ENCODE results near the gene CTNNA2.

Gene CTNNA2

GRCh38 chr2:80246534-80246933 lies 733.7 kb downstream of the CTNNA2 start:
- no peak for DNase-seq

- DNase-seq: no peak
Measured at GRCh38 chr2:80247339-80247738, 734.5 kb downstream of the CTNNA2 start.

DNA sequence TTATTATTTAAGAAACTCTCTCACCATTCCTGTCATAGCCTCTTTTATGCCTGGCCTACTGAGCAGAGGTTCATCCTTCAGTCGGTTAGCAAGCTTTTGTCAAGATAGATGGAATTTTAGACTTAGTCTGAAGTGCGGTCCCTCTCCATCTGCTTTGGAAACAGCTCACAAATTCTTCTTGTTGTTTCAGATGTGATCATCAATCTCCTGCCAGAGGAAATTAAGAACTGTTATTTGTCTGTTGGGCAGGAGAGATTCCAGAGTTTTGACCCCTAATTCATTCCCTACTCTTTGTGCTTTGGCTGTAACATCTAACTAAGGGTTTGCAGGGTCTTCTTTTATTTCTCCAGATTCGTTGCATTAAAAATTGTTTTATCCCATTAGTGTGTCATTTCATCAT lies 735.3 kb downstream of the CTNNA2 start:
- no peak for DNase-seq

- no peak for DNase-seq
Measured at GRCh38 chr2:80252294-80252986, 739.6 kb downstream of the CTNNA2 start.

DNA sequence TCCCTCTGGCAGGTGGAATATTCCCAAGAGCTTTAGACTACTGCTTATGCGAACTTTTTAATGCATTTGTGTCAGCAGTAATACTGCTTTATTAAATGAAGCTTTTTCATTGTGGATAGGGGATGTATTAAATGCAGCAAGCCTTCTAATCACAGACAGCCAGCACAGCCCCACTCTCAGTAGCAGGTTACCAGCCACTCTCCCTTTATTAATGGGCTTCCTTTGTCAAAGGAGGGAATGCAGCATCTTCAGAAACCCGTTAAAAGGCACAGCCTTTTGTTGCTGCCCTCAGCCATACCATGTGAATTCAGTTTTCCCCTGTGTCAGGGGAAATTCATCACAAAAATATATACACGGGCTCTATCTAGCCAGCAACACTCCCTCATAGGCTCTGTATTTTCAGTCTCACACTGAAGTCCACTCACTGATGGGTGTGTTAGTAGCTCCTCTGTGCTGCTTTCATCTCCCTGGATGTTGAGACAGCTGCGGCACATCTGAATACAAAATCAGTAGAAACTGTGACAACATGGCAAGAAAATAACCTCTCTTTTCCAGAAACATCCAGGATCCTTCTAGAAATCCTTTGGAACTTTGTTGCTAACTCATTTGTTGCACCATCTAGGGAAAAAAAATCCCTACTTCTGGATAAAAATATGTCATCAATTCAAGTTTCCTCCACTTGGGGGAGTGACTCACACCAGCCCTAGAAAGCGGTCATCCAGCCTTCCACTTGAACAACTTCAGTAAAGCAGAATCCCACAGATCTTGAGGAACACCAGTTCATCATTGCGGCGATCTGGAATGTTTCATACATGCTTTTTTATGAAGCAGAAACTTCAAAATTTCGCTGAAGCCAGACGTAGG lies 743.3 kb downstream of the CTNNA2 start:
- DNase-seq: no peak

DNA sequence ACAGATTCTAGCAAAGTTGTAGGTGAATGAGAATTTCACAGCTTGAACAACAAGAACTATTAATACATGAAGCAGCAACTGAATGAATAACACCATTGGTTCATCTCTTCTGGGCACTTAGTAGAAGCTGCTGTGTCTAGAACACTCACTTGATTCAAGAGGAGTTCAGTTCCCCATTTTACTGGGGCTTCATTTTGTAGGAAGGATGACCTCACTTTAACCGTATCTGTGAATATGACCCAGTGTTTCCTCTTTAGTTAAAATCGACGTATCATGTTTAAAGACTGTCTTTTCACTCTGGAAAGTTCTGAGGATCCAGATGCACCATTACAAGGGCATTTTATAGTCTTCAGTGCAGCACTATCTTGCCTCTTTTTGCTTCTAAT lies 743.9 kb downstream of the CTNNA2 start:
- no peak for DNase-seq

- DNase-seq: no peak
Measured at GRCh38 chr2:80257450-80257849, 744.6 kb downstream of the CTNNA2 start.

- no peak for DNase-seq
Measured at GRCh38 chr2:80258341-80258740, 745.5 kb downstream of the CTNNA2 start.

GRCh38 chr2:80258793-80259192 lies 745.9 kb downstream of the CTNNA2 start:
- no peak for DNase-seq

DNA sequence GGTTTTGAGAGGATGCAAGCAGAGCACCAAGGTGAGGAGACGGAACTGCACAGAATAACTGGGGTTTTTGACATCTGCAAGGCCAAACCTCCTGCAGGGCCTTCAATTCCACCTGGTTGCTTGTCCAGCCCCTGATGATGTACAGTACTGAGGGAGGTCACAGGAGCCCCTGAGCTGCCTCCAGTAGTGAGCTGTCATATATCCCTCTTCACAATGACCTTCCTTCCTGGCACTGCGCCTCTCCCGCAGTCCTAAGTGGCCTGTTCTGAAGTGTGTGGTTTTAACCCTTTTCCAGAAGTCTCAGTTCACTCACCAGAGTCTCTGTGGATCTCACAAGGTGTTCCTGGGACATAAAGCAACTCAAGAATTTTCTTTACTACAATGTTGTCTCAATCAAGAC lies 746.4 kb downstream of the CTNNA2 start:
- DNase-seq: no peak

- no peak for DNase-seq
Measured at GRCh38 chr2:80266231-80266630, 753.4 kb downstream of the CTNNA2 start.

DNA sequence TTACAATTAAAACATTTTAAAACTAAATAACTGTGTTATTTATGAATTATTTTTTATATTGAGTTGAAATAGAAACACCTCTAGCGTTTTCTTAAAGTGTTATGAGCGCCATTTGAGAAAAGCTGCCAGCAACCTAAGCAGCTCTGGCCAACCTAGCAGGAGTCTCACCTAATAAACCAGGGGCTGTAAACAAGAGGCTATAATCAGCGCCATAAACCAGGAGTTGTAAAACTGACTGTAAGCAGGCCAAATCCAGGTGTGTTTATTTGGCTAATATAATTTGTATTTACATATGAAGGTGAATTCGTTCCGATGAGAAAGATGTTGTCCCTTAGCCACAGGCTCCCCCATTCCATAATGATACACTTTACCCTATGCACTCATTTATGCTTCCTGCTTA lies 757.0 kb downstream of the CTNNA2 start:
- no peak for DNase-seq

- DNase-seq: no peak
Measured at GRCh38 chr2:80280598-80280997, 767.7 kb downstream of the CTNNA2 start.

GRCh38 chr2:80281049-80281448 lies 768.2 kb downstream of the CTNNA2 start:
- DNase-seq: no peak

GRCh38 chr2:80288576-80288975 lies 775.7 kb downstream of the CTNNA2 start:
- no peak for DNase-seq

GRCh38 chr2:80291656-80292055 lies 778.8 kb downstream of the CTNNA2 start:
- no peak for DNase-seq

GRCh38 chr2:80292474-80292873 lies 779.6 kb downstream of the CTNNA2 start:
- DNase-seq: no peak

GRCh38 chr2:80293039-80293438 lies 780.2 kb downstream of the CTNNA2 start:
- DNase-seq: no peak

- no peak for DNase-seq
Measured at GRCh38 chr2:80298954-80299353, 786.1 kb downstream of the CTNNA2 start.

GRCh38 chr2:80299661-80300060 lies 786.8 kb downstream of the CTNNA2 start:
- no peak for DNase-seq

DNA sequence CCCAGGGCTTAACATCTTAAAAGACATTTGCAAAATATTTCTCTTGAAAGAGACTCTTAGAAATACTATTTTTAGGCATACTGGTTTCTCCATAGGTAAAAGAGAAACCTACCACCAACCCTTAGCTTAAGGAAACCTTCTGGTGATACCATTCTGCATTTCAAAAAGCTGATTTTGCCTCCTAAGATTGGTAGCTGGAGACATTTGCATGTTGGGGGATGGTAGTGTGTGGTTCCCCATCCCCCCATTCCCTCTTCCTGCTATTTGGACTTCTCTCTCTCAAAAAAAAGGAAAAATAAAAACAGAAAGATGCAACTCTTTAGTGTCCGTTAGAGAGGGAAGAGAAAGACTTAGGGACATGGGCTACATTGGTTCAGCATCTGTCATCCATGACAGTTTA lies 787.5 kb downstream of the CTNNA2 start:
- no peak for DNase-seq

DNA sequence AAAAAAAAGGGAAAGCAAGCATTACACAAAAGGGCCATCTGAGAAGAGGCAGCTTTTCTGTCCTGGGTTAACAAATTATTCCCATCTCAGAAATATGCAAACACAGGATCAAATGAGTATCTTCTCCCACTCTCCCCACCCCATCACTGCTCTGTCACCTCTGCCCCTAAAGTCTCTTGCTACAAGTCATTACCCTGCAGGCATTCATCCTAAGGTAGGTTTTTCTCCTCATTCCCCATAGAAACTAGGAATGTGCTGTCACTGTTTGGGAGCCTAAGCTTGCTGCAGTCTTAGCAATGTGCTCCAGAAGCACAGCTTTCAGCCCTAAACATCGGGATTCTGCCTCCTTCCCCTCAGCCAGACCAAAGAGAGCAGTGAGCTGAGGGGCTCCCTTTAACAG lies 788.1 kb downstream of the CTNNA2 start:
- DNase-seq: no peak

GRCh38 chr2:80302001-80302313 lies 789.1 kb downstream of the CTNNA2 start:
- DNase-seq: no peak

DNA sequence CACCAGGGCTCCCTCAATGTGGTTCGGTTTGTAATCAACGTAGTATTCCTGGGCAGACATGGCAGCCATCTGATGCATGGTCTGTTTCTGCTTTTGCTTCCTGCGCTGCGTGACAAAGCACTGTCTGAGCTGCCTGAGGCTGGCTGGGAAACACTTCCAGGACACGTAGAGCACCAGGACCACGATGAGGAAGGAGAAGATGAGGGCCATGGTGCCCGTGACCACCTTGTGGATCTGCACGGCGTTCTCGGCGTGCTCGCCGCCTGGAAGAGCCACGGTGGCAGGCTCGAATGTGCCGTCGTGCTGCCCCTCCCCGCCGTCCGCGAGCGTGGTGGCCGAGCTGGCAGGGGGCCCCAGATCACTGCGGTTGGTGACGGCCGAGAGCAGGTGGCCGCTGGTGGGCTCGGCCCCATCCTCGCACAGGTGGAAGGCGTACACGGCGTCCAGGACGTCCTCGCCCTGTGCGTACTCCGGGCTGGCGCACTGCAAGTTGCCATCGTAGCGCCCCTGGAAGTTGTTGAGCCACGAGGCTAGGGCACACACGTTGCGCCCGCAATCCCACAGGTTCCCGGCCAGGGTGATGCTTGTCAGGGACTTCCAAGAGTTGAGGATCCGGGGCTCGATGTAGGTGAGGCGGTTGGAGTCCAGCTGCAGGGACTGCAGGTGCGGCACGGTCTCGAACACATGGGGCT lies 789.6 kb downstream of the CTNNA2 start:
- no peak for DNase-seq

All from KG1 (cell line).